ENCODE data around the gene POLRMT. TPM values are rescaled to one million over a fixed set of nuclear protein-coding genes. Genes with fewer than 3 reads are reported as not detected.
"Not testable (repeated sequence)": the region's sequence is repeated elsewhere in the genome, so short reads cannot be mapped to it uniquely, and the experiment has no call there.

The POLRMT gene
- polyA plus RNA-seq, 3 donors: 54.6 to 68.8 (median 58.1) TPM

DNA sequence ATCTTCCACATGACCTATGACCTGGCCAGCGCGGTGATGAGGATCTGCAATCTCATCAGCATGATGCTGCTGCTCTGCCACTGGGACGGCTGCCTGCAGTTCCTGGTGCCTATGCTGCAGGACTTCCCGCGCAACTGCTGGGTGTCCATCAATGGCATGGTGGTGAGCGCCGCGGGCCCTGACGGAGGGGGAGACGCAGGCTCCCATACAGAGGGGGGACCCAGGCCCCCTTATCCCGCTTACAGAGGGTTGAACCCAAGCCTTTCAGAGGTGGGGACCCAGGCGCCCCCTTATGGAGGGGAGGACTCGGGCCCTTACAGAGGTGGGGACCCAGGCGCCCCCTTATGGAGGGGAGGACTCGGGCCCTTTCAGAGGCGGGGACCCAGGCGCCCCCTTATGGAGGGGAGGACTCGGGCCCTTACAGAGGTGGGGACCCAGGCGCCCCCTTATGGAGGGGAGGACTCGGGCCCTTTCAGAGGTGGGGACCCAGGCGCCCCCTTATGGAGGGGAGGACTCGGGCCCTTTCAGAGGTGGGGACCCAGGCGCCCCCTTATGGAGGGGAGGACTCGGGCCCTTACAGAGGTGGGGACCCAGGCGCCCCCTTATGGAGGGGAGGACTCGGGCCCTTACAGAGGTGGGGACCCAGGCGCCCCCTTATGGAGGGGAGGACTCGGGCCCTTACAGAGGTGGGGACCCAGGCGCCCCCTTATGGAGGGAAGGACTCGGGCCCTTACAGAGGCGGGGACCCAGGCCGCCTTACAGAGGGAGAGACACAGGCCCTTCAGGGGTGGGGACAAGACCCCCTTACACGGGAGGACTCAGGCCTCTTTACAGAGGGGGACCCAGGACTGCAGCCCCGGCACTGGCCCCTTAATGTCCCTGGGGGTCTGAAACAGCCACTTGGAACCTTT lies 28.0 kb downstream of the POLRMT start:
- DNase-seq (ENCODE audit: extremely low read depth in 1 of 11, low read depth in 9 of 11, low spot score in 4 of 11): not testable (repeated sequence)

DNA sequence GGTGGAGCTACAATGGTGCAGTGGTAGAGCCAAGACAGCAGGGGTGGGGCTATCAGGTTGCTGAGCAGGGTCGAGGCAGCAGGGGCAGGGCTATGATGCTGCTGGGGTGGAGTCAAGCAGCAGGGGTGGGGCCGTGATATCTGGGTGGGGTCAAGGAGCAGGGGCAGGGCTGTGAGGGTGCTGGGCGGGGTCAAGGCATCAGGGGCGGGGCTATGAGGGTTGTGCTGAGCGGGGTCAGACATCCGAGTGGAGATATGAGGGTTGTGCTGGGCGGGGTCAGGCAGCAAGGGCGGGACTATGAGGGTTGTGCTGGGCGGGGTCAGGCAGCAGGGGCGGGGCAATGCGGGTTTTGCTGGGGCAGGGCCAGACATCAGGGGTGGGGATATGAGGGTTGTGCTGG lies 29.0 kb downstream of the POLRMT start:
- no peak for DNase-seq (ENCODE audit: extremely low read depth in 1 of 11, low read depth in 9 of 11, low spot score in 4 of 11)

DNA sequence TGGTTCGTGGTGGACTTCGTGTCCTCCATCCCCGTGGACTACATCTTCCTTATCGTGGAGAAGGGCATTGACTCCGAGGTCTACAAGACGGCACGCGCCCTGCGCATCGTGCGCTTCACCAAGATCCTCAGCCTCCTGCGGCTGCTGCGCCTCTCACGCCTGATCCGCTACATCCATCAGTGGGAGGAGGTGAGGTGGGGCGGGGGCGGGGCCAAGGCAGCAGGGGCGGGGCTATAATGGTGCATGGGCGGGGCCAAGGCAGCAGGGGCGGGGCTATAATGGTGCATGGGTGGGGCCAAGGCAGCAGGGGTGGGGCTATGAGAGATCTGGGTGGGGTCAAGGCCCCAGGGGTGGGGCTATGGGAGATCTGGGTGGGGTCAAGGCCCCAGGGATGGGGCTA lies 29.6 kb downstream of the POLRMT start:
- not testable (repeated sequence) for DNase-seq (ENCODE audit: extremely low read depth in 1 of 11, low read depth in 9 of 11, low spot score in 4 of 11)

DNA sequence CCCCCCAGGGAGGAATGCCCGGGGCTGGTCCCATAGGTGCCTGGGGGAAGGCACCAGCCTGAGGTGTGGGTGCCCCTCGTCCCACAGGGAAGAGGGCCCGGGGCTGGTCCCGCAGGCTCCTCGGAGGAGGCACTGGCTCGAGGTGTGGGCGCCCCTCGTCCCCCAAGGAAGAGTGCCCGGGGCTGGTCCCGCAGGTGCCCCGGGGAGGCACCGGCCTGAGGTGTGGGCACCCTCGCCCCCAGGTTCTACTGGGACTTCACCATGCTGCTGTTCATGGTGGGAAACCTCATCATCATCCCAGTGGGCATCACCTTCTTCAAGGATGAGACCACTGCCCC lies 30.1 kb downstream of the POLRMT start:
- DNase-seq (ENCODE audit: extremely low read depth in 1 of 11, low read depth in 9 of 11, low spot score in 4 of 11): not testable (repeated sequence)

DNA sequence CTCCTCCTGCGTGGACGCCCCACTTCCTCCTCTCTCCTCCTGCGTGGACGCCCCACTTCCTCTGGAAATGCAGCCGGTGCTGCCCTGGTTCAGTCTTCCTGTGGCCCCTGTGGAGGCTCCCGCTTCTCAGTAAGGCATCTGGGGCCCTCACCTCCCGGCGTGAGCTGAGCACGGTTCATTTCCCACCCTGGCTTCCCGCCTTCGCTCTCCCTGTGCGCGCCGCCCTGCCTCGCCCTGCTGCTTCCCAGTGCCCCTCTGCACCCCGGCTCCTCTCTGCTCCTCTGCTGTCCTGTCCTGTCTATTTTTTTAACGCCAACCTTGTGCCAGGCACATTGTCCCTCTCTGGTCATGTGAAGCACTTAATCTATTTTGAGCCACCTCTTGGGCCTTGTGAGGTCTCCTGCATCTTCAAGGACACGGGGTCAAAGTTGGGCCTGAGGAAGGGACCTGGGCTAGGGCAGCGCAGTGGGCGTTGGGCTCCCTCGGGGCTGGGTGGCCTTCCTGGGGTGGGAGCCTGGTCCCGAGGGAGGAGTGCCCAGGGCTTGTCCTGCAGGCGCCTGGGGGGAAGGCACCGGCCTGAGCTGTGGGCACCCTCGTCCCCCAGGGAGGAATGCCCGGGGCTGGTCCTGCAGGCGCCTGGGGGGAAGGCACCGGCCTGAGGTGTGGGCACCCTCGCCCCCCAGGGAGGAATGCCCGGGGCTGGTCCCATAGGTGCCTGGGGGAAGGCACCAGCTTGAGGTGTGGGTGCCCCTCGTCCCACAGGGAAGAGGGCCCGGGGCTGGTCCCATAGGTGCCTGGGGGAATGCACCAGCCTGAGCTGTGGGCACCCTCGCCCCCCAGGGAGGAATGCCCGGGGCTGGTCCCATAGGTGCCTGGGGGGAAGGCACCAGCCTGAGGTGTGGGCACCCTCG lies 30.7 kb downstream of the POLRMT start:
- no peak for DNase-seq (ENCODE audit: extremely low read depth in 1 of 11, low read depth in 9 of 11, low spot score in 4 of 11)

DNA sequence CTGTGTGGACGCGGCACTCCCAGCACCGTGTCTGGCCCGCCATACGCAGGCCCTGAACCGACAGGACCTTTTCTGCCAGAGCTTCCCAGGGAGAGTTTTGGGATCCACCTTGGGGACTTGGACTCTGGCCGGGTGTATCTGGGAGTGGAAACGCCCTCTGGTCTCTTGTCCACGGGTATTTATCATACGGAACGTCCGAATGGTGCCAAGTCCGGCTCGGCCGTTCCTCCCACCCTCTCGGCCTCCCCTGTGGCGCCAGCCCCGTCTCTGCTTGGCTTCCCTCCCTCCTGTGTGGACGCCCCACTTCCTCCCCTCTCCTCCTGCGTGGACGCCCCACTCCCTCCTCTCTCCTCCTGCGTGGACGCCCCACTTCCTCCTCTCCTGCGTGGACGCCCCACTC lies 31.5 kb downstream of the POLRMT start:
- DNase-seq (ENCODE audit: extremely low read depth in 1 of 11, low read depth in 9 of 11, low spot score in 4 of 11): no peak

DNA sequence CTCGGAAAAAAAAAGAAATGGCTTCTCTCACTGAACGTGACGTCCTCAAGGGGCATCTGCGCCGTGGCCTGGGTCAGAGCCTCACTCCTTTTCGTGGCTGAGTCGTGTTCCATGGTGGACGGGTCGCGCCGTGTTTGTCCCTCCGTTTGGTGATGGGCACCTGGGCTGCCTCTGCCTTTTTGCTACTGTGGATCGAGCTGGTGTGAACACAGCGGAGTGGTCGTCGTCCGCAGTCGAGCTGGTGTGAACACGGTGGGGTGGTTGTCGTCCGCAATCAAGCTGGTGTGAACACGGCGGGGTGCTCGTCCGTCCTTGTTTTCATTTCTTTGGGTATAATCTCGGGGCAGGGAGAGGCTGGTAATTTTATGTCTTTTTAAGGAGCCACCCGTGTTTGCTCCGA lies 32.0 kb downstream of the POLRMT start:
- no peak for DNase-seq (ENCODE audit: extremely low read depth in 1 of 11, low read depth in 9 of 11, low spot score in 4 of 11)

DNA sequence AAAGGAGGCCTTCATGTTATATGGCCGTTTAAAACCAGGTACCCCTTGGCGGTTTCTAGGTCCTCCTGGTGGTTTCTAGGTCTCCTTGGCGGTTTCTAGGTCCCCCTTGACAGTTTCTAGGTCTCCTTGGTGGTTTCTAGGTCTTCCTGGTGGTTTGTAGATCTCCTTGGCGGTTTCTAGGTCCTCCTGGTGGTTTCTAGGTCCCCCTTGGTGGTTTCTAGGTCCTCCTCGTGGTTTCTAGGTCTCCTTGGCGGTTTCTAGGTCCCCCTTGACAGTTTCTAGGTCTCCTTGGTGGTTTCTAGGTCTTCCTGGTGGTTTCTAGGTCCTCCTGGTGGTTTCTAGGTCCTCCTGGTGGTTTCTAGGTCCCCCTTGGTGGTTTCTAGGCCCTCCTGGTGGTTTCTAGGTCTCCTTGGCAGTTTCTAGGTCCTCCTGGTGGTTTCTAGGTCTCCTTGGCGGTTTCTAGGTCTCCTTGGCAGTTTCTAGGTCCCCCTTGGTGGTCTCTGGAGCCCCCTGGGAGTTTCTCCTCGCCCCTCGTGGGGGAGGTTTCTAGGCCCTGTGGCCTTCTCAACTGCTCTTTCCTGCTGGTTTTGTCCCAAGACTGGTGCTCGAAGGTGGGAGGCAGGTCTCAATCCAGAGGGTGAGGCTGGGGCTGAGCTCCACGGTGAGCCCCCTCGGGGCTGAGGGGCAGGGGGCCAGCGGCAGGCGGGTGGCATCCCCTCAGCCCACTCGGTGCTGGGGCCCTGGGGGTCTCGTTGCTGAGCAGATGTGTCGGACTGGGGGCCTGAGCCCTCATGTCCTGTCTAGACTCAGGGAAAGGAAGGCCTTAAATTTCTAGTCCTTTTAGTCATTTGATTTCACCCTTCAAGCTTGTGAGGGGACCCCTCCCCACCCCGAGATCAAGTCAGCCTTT lies 35.7 kb downstream of the POLRMT start:
- no peak for DNase-seq (ENCODE audit: extremely low read depth in 1 of 11, low read depth in 9 of 11, low spot score in 4 of 11)

DNA sequence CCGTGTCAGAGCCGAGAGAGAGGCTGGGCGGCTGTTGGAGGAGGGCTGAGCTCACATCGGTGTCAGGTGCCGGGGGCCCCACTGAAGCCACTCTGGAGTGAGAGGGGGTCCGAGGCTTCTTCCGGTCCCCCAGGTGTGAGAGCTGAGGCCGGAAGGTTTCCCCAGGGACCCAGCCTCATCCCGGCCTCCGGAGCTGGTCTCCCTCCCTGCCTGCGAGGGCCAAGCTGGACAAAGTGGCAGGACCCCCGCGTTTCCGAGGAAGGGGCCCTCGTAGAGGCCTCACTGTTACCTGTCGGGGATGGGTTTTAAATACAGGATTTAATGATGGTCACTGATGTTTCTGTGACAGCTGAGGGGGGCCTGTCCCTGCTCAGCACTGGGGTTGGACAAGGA lies 37.1 kb downstream of the POLRMT start:
- no peak for DNase-seq (ENCODE audit: extremely low read depth in 1 of 11, low read depth in 9 of 11, low spot score in 4 of 11)

DNA sequence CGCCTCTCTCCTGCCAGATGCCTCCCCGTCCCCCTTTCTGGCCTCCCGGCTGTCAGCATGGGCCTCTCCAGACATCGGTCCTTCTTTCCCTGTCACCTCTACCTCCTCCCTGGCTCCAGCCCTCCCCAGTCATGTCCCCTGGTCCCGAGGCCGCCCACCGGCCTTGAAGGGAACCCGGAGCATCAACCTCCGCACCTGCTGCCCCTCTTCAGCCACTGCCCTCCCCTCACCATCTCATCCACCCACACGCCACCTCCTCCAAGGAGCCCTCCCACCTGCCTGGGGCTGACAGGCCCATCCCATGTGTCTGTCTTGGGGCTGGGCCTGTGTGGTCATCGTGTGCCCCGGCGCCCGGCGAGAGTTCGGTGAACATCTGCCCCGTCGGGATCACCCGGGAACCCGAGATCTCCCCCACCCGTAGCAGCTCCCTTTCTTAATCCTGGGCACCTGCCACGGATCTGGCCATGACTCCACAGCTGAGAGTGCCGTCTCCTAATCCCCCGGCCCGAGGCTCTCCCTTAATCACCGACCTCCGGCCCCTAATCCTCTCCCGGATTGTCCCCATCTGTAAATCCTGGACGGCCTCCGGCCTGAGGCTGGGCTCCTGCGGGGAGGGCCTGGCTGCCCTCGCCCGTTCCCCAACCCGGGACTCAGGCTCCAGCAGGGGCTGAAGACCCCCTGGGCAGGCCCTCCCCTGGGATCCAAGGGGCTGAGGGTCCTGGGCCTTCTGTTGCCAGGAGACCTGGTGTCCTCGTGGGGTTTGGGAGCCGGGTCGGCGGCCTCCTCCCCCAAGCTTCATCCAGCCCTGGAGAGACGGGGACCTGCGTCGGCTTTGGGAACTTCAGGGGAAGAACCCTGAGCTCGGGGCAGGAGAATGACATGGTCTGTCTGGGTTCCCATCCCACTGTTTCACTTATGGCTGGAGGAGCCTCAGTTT lies 37.7 kb downstream of the POLRMT start:
- DNase-seq (ENCODE audit: extremely low read depth in 1 of 11, low read depth in 9 of 11, low spot score in 4 of 11): no peak

DNA sequence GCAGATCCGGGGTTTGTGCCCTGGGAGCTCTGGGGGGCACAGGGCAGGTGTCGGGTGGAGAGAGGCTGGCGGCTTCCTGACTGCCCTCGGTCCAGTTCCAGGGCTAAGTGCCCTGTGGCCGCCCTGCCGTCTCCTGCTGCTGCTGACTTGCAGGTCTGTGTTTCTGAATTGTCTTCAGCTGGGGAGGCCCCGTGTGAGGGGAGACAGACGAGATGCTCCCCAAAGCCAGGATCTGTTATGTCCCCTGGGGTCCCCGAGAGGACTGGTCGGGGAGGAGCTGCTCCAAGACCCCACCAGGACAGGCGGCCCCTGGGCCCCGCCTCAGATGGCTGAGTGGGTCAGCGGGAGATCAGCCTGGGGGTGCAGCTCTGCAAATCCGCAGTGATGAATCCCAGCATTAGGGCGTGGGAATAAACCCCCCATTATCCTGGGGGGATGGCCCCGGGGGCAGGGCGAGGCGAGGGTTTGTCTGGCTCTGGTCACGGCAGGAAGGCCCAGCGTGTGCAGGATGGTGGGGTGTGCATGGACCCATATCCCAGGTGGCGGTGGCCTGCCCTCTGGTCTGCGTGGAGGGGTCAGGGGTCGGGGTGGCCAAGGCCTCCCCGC lies 39.0 kb downstream of the POLRMT start:
- DNase-seq (ENCODE audit: extremely low read depth in 1 of 11, low read depth in 9 of 11, low spot score in 4 of 11): no peak

DNA sequence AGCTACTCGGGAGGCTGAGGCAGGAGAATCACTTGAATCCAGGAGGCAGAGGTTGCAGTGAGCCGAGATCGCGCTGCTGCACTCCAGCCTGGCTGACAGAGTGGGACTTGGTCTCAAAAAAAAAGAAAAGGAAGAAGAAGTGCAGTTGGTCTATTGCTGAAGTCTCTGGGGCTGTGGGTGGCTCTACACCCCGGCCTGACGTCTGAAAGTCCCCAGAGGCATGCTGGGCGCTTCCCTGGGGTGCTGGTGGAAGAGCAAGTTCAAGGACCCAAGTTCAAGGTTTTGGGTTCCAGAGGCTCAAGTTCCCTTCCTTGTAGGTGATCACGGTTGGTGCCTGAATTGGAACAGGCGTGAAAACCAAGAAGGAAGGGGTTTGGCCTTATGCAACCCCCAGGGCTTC lies 39.8 kb downstream of the POLRMT start:
- no peak for DNase-seq (ENCODE audit: extremely low read depth in 1 of 11, low read depth in 9 of 11, low spot score in 4 of 11)

DNA sequence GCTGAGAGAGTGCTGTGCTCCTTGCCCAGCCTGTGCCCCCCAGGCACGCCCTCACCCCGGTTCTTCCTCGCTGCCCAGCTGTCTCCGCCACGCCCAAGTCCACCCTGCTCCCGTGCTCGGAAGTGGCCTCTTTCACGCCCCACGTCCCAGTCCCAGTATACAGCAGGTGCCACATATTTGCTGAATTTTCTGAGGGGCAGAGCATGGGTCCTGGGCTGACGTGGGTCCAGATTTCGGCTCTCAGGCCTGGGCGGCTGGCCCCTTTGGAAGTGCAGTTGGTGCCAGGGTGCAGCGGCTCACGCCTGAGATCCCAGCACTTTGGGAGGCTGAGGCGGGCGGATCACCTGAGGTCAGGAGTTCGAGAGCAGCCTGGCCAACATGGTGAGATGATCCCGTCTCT lies 40.3 kb downstream of the POLRMT start:
- no peak for DNase-seq (ENCODE audit: extremely low read depth in 1 of 11, low read depth in 9 of 11, low spot score in 4 of 11)

DNA sequence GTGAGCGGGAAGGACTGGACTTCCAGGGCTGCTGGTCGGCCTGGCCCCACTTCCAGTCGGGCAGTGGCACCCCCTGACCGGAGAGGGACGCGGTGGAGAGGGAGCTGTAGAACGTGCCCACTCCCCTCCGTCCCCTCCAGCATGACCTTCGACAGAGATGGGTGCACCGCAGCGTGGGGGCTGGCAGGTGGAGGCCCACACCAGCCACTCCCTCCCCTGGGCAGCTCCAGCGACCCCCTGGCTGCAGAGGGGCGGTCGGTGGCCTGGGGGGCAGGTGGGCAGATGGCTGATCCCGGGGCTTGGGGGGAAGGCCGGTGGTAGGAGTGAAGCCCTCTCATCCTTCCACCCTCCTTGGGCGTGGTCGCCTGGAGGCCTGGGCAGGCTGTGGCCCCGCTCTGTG lies 41.2 kb downstream of the POLRMT start:
- no peak for DNase-seq (ENCODE audit: extremely low read depth in 1 of 11, low read depth in 9 of 11, low spot score in 4 of 11)

DNA sequence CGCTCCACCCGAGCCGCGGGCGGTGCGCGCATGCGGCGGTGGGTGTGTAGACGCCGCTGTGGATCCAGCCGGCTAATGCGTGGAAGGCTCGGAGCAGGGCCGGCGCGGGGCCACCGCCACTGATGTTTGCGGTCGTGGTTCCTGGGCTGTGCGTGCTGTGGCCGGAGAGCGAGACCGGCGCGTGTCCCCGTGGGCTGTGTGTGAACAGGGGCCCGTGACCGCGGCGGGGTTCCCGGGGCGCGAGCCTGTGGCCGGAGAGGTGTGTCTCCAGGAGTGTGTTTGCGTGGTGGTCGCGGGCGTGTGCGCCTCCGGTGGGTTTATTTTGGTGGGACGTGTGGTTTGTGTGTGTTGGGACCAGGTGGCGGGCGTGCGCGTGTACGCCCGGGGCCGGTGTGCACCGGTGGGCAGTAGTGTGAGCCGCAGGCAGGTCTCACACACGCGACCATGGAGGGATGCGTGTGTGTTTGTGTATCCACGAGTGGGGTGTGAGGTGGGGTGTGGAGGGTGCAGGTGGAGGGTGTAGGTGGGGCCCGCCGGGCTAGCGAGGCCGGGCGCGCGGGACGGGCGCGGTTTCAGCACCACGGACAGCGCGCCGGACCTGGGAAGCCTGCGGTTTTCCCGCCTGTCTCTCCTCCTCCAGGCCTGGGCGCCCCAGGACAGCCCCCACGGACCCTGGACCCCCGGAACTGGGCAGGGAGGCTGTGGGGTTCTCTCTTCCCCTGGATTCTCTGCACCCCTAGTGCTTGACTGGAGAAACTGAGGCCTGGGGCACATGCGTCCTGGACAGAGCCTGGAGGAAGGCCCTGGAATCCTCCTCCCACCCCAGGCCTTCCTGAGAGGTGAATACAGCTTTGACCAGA lies 42.0 kb downstream of the POLRMT start:
- DNase-seq (ENCODE audit: extremely low read depth in 1 of 11, low read depth in 9 of 11, low spot score in 4 of 11): no peak

DNA sequence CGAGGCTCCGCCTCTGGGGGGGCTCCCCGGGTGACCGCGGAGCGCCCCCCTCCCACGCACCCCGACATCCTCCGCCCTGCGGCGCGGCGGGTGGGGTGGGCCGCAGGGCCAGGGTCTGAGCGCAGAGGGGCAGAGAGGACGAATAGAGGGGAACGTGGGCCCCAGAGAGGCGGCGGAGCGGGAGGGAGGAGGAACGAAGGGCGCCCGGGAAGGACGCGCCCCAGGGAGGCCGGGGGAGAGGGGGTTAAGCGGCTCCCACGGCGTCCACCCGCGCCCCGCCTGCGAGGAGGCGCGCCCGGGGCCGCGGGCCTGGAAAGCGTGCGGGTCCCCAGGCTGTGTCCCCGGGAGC lies 42.6 kb downstream of the POLRMT start:
- DNase-seq (ENCODE audit: extremely low read depth in 1 of 11, low read depth in 9 of 11, low spot score in 4 of 11): no peak

DNA sequence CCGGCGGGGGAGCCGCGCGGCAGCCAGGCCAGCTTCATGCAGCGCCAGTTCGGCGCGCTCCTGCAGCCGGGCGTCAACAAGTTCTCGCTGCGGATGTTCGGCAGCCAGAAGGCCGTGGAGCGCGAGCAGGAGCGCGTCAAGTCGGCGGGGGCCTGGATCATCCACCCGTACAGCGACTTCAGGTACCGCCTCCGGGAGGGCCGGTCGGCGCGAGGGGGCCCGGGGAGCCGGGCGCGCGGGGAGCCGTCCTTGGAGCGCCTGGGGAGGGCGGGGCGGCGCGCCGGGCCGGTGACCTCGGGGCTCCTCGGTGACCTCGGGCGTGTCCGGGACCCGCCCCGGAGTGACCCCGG lies 43.0 kb downstream of the POLRMT start:
- no peak for DNase-seq (ENCODE audit: extremely low read depth in 1 of 11, low read depth in 9 of 11, low spot score in 4 of 11)

Data from renal cortex interstitium (tissue), 11 donors.